WI38 (cell line): ENCODE data around the gene BCKDK.
"Not testable (repeated sequence)": the region's sequence is repeated elsewhere in the genome, so short reads cannot be mapped to it uniquely, and the experiment has no call there.

Experiments
- H3K4me3 ChIP-seq: 2 replicates; pipeline ENCODE4 v1.5.1; 2011; ENCODE audit warnings: low read depth, mild to moderate bottlenecking, control low read depth, low read length
- TF ChIP-seq, protein P1 (sequence below): IDR thresholded peaks from 2 replicates; pipeline ENCODE4 v1.5.1; 2012; ENCODE audit warnings: low read depth, mild to moderate bottlenecking, control low read depth, low read length

BCKDK gene

DNA sequence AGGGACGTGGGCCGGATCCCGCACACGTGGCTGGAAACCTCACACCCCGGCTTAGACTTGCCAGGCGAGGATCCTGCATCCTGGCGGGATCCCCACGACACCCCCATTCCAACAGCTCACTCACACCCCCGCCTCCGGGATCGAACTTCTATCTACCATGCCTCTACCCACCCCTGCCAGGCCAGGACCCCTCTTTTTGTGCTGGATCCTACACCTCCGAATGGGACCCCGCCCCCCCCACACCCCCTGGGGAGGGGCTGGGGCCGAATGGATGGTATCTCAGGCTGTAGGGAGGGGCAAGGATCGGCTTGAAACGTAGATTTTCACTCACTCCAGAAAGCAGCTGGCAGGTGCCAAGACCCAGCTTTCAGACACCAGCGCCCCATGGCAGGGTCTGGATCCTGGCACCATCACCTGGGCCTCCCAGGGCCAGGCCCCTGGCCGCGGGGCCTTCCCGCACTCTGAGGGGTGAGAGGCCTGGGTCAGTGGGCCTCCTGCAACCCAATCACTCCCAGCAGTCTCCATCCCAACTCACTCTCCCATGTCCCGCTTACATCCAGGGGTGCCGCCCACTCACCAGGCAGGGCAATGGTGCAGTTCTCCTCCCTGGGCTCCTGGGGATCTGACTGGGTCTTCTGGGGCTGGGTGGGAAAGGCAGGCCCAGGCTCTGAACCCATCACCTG is 35.0 kb downstream of the BCKDK start:
- TF ChIP-seq, protein P1, sequence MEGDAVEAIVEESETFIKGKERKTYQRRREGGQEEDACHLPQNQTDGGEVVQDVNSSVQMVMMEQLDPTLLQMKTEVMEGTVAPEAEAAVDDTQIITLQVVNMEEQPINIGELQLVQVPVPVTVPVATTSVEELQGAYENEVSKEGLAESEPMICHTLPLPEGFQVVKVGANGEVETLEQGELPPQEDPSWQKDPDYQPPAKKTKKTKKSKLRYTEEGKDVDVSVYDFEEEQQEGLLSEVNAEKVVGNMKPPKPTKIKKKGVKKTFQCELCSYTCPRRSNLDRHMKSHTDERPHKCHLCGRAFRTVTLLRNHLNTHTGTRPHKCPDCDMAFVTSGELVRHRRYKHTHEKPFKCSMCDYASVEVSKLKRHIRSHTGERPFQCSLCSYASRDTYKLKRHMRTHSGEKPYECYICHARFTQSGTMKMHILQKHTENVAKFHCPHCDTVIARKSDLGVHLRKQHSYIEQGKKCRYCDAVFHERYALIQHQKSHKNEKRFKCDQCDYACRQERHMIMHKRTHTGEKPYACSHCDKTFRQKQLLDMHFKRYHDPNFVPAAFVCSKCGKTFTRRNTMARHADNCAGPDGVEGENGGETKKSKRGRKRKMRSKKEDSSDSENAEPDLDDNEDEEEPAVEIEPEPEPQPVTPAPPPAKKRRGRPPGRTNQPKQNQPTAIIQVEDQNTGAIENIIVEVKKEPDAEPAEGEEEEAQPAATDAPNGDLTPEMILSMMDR, result no peak
- H3K4me3 ChIP-seq, result peak overlapping the region; percentile 43; the same call in 1 of the 2 replicates

DNA sequence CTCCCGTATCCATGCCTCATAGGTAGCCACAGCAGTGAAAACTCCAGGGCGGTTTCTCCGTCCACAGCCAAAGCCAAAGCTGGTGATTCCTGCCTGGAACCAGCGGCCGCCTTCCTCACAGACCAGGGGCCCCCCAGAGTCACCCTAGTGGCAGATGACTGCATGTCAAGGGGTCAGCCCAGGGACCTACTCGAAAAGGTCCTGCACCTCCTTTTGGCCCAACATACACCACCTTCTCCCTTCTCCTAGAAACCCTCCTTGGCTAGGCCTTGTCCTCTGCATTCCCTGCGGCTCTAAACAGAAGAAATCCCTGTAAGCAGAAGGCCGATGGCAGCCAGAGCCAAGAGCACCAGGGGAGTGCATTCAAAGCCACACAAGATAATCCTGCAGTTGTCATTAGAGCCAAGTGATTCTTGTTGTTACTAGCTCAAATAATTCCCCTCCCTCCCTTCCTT is 35.5 kb downstream of the BCKDK start:
- TF ChIP-seq, protein P1, result no peak

DNA sequence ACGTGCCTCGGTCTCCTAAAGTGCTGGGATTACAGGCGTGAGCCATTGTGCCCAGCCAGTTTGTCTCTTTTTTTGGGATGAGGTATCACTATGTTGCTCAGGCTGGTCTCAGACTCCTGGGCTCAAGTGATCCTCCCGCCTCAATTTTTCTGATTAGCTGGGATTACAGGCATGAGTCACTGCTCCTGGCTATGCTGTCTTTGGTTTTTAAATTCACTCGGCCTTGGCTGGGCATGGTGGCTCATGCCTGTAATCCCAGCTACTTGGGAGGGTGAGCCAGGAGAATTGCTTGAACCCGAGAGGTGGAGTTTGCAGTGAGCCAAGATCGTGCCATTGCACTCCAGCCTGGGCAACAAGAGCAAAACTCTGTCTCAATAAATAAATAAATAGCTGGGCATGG is 36.2 kb downstream of the BCKDK start:
- H3K4me3 ChIP-seq, result not testable (repeated sequence)

More for the DNA sequence above, 35.5 kb downstream of the BCKDK start:
- no peak overlapping the region for H3K4me3 ChIP-seq

DNA sequence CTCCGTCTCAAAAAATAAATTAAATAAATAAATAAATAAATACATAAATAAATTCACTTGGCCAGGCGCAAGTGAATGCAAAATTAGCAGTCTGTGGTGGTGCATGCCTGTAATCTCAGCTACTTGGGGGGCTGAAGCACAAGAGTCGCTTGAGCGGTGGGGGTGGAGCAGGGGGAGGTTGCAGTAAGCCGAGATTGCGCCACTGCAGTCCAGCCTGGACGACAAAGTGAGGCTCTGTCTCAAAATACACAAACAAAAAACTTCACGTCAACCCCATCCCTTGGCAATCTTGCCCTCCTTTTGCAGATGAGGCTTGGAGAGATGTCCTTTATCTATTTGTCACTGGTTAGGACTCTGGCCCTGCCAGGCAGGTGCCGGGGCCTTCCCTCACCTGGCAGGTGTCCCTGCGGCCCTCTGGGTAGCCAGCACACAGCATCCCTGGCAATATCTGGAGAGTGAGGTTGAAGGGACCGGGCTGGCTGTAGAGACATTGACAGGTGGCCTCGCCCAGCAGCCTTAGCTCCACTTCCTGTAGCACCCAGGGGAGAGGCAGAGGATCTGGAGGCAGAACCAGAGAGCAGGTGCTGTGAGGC is 37.3 kb downstream of the BCKDK start:
- TF ChIP-seq, protein P1, result no peak

DNA sequence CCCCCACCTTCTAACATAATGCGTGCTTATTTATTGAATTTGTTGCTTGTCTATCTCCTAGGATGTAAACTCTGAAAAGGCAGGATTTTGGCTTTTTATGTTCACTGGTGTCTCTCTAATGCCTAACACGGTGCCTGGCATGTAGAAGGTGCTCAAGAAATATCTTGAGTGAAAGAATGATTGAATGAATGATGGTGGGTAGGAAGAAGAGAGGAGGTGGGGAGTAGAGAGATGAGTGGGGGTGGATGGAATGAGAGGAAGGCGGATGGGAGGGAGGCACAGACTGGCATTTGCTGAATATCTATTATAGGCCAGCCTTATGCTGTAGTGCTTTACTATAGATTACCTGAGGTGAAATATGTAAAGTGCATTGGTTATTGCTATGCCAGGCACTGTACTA is 39.4 kb downstream of the BCKDK start:
- H3K4me3 ChIP-seq, result no peak overlapping the region
- TF ChIP-seq, protein P1, result no peak

More for the DNA sequence above, 37.3 kb downstream of the BCKDK start:
- H3K4me3 ChIP-seq, result no peak overlapping the region

DNA sequence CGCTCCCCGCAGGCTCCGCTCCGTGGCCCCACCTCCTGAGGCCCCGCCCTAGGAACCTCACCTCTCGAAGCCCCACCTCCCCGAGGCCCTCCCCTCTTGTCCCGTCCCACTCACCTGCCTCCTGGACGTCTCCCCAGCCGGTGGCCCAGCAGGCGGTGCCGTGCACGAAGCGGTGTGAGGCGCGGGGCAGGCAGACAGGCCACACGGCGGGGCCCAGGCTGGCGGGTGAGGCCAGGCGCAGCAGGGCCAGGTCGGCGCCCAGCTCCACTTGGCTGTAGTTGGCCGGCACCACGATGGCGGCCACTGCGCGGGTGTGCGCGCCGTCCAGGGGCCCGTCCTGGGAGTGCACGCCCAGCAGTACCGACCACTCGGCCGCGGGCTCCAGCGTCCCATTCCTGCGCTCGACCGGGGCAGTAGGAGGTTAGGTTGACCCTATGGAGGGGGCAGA is 40.1 kb downstream of the BCKDK start:
- TF ChIP-seq, protein P1, result no peak

DNA sequence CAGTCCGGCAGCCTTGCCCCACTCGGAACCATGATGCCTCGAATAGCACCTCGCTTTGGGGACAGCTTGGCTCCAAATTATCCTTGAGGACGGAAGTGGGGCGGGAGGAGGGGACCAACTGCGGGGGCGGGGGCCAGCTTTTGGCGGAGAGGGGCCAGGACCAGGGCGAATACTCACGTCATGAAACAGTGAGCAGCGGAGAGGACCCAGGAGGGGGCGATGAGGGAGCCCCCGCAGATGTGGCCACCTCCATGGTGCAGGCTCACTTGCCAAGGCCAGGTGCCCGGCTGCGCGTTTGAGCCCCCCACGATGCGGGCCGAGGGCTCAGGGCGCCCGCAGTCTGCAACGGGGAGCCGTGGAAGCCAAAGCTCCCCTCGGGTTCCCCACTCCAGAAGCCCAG is 40.7 kb downstream of the BCKDK start:
- TF ChIP-seq, protein P1, result no peak
- no peak overlapping the region for H3K4me3 ChIP-seq

More for the DNA sequence above, 40.1 kb downstream of the BCKDK start:
- no peak overlapping the region for H3K4me3 ChIP-seq

DNA sequence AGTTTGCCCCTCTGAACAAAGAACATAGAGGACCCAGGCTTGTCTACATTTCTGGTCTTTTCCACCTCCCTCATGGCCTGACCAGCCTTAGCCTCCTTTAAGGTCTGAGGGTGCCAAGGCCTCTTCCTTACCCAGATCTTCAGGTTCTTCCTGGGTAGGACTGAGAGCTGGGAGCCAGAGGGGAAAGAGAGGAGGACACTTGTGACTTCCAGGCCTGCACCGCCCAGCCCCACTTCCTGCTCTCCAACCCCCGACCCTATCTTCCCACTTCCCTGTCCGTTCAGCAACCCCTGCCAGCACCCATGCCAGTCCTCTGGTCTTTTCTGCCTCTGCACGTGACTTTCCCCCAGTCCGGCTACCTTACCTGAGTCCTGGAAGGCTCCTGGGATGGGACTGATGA is 41.1 kb downstream of the BCKDK start:
- H3K4me3 ChIP-seq, result no peak overlapping the region
- TF ChIP-seq, protein P1, result no peak
